CD4-positive, alpha-beta T cell treated with Interleukin-6 at 100 ng/mL for 8 hours (primary cell): ENCODE data around the gene IL36B.
"Not testable (repeated sequence)": the region's sequence is repeated elsewhere in the genome, so short reads cannot be mapped to it uniquely, and the experiment has no call there.

Experiments used
- DNase-seq: peaks from one replicate; pipeline ENCODE4 v3.0.0-alpha.2; 2020; ENCODE audit warnings: mixed read lengths, low spot score

The IL36B gene

DNA sequence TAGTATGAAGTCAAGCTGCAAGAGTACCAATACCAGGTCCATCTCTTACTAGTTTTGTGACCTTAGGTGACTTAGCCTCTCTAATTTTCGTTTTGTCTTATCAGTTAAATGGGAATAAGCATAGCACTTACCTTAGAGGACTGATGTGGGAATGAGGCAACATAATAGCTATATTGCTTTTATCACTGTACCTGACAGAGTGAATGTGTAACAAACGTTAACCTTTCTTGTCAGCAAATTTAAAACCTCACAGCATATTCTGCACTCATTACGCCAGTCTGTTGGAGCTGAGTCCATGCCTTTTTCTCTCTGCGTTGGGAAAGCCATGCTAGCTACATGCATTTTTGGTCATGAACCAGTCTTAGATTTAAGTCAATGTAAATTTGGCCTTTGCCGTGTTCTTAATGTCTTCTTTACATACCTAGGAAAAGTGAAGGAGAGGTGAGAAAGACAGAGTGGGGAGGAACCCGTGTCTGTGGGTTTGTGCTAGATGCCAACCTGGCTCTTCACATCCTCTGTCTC, at the start of gene IL36B:
TSS of gene IL36B (minus strand) at position 472 of the 522 bp plus-strand sequence.
- no peak for DNase-seq

DNA sequence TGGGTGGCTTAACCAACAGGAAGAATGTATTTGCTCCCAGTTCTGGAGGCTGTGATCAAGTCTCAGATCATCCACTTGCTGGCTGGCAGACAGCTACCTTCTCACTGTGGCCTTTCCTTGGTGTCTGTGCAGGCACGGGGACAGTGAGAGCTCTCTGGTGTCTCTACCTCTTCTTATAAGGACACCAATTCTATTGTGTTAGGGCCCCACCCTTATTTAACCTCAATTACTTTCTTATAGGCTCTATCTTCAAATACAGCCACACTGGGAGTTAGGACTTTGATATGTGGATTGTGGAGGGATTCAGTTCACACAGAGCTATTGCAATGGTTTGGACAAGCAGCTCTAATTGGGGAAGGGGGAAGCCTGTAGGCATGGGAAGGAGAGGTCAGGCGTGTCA, 49.5 kb upstream of the IL36B start:
- no peak for DNase-seq

DNA sequence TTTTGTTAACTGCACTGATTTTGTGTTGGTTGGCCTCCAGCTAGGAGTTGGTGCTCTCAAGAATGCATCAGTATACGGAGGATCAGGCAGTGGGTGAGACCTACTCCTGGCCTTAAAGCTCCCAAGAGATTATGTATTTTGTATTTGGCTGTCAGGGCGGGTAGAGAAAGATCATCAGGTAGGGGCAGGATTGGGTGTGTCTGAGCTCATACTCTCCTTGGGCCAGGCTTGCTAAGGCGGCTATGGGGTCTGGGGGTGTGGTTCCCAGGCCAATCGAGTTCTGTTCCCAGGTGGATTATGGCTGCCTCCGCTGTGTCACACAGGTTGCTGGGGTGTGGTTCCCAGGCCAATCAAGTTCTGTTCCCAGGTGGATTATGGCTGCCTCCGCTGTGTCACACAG, 45.9 kb upstream of the IL36B start:
- DNase-seq = no peak

DNA sequence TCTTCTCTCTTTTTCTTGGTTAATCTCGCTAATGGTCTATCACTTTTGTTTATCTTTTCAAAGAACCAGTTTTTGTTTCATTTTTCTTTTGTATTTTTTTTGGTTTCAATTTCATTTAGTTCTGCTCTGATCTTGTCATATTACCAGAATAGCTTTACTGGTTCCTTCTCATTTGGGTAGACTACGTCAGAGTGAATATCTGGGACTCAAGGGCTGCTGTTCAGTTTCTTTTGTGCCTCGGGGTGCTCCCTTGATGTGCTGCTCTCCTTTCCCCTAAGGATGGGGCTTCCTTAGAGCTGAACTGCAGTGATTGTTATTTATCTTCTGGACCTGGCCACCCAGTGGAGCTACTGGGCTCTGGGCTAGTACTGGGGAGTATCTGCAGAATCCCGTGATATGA, 45.4 kb upstream of the IL36B start:
- DNase-seq = no peak

DNA sequence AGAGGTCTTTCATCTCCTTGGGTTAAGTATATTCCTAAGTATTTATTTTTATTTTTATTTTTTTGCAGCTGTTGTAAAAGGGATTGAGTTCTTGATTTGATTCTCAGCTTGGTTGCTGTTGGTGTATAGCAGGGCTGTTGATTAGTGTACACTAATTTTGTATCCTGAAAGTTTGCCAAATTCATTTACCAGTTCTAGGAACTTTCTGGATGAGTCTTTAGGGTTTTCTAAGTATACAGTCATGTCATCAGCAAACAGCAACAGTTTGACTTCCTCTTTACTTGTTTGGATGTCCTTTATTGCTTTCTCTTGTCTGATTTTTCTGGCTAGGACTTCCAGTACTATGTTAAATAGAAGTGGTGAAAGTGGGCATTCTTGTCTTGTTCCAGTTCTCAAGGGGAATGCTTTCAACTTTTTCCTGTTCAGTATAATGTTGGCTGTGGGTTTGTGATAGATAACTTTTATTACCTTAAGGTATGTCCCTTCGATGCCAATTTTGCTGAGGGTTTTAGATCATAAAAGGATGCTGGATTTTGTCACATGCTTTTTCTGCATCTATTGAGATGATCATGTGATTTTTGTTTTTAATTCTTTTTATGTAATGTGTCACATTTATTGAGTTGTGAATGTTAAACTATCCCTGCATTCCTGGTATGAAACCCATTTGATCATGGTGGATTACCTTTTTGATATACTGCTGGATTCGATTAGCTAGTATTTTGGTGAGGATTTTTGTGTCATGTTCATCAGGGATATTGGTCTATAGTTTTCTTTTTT, 44.4 kb upstream of the IL36B start:
- not testable (repeated sequence) for DNase-seq

DNA sequence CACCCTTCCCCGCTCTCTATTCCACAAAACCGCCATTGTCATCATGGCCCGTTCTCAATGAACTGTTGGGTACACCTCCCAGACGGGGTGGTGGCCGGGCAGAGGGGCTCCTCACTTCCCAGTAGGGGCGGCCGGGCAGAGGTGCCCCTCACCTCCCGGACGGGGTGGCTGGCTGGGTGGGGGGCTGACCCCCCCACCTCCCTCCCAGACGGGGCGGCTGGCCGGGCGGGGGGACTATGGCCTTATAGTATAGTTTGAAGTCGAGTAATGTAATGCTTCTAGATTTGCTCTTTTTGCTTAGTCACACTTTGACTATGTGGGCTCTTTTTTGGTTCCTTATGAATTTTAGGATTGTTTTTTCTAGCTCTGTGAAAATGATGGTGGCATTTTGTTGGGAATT, 43.6 kb upstream of the IL36B start:
- DNase-seq = not testable (repeated sequence)

DNA sequence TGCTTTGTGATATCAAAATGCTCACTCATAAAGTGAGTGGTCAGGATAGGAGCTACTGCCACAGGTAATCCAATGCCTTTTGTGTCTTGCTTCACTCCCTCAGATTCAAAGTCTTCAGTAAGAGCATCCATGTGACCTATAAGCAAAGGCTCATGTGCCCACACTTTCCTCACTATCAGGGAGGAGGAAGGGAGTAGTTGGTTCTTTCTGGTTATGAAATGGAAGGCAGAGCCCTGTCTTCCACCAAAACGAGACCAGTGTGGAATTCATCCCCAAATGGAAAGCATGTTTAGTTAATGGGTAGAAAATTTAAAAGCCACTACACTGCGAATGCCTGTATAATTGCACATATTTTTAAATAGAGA, 40.9 kb upstream of the IL36B start:
- no peak for DNase-seq

DNA sequence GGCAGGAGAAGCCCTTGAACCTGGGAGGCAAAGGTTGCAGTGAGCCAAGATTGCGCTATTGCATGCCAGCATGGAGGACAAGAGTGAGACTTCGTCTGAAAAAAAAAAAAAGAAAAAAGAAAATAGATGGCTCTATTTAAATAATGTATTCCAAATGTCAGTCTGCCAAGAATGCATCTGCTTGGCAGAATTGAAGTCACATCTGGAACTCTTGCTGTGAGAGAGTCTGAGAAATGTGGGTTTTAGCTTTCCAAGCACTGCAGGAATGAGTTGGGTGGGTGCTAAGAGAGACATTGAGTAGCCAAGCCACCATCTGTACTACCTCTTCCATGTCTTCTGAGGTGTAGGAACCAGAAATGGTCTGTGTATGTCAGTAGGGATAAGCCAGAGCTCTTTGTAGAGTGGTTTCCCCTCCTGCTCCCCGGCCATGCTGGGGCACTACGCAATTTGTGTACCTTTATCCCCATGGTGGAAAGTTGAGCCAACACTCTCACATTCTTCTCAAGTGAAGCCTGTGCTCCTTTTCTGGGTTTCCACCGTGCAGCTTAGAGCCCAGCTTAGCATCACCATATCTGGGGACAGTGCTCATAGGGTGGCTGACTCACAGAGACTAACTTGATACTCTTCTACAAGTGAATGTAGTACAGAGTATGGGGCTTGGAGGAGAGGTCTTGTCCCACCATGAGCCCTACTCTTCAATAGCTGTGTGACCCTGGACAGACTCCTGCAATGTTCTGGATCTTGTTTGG, 40.4 kb upstream of the IL36B start:
- DNase-seq = no peak

DNA sequence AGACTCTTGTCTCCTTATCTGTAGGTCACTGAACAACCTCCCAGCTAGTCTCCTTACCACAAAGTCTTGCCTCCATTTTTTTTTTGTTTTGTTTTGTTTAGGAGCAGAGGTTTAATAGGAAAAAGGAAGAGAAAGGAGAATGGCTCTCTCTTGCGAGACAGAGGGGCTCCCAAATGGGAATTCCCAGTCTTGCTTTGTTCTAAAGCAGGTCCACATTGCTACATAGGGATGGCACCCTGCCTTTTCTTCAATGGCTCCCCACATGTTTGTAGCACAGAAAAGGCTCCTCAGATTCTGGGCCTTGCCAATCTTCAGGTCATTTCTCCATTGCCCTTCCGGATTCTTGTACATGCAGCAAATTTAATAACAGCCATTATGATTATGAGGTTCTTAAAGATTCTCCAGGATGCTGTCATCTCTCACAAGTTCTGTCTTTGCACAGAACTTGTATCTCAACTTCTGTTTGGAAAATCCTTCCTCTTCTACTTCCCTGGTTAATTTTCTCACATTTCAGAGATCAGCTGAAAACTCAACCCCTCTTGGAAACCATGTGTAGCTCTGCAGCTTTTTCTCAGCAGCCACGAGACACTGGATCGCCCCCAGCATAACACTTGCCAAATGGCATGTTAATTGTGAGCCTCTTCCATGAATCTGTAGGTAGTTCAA, 38.7 kb upstream of the IL36B start:
- no peak for DNase-seq

DNA sequence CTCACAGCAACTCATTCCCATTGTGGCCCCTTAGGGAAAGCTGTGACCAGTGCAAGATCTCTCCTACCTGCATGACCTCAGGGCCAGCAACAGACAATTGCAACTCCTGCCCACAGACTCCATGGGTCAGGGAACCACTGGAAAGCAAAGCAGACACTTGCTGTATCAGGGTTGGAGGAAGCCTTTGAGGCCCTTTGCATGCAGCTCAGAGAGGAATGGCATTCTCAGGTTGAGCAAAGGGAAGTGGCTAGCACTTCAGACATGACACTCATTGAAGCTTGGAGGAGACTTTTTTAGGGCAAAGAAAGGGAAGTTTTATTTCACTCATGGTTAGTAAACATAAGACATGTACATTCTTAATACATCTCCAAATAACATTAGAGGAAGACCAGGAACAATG, 37.2 kb upstream of the IL36B start:
- DNase-seq = no peak

DNA sequence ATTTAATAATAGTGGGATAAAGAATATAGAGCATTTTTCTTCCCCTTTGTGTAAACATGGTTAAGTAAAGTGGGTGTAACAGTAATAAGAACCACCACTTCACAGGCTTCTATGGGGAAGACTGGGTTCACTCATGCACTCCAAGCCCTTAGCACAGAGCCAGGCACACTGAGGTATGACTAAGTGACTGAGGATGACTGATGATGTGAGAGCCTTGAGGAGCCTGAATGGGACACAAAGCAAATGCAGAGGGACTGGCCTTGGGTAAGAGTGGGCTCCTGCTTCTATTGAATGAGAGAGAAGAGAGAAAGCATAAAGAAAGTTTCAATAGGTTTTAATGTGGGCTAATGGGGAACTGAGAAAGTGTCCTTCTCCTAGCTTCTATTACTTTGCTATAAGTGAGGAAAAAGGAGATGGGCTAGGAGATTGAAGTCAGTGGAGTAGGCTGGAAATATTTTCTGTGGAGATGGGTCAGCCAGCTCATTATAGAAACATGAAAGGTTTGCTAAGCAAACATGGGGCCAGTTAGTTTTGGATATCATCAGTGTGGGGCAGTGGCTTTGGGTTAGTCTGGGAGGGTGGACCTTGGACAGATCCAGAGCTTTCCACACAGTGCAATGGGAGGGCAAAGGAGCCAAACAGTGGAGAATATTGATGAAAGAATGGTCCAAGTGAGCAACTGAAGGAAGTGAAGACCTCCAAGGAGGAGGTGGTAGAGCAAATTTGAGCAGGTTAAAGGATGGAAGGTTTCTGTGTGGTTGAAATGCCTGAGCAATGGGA, 35.7 kb upstream of the IL36B start:
- DNase-seq = no peak

DNA sequence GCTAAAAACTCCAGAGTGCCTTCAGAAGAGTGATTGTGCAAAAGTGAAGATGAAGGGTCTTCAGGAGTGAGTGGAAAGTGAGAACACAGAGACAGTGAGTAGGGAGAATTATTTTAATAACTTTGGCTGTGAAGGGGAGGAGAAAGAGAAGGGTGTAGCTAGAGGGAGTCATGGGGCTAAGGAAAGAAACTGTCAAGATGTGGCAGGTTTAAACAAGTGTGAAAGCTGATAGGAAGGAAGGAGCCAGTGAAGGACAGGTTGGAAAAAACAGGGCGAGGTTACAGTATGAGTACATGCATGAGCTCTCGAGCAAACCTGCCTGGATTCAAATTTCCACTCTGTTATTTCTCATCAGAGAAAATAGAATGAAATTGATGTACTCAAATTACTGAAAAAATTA, 32.9 kb upstream of the IL36B start:
- DNase-seq = no peak

DNA sequence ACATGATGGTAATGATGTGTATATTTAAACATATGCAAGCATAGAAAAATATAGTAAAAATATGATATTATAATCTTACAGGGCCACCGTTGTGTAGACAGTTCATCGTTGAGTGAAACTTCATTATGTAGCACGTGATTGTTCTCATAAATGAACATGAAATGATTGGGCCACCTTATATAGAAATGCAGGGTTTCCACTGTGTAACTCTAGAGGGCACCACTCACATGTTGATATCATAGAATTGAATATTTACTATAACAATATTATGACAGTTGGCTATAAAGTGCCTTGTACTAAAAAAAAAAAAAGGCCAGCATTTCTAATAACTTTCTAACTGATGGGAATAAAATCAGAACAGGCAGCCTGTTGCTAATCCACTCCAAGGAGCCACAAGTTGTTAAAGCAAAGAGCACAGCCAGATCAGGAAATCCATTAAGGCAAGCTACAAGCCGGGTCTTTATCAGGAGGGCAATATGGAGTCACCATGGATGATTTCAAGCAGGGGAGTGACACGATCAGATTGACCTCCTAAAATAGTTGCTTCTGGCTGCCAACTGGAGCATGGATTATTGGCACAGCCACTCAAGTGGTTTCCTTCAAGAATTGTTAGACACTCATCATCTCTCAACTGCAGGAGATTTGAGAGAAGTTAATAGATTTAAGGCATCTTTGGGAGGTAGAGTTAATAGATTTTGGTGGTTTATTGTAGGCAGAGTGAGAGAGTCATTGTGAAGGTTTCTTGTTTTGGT, 31.8 kb upstream of the IL36B start:
- no peak for DNase-seq

DNA sequence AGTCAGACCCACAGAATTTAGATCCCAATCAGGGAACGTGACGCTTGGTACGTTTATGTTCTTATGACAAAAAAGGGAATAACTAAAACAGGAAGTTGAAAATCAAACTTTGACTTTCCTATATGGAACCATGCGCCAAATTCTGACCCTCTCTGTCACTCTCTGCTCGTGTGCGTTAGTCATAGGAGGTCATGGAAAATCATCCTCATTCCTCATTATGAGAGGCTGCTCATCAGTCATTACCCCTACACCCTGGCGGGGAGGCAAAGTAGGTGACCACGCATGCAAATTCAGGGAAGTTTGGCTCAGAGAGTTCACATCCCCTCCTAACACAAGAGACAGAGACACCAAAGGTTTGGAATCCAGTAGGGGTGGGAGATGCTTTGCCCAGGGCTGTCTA, 30.6 kb upstream of the IL36B start:
- no peak for DNase-seq

DNA sequence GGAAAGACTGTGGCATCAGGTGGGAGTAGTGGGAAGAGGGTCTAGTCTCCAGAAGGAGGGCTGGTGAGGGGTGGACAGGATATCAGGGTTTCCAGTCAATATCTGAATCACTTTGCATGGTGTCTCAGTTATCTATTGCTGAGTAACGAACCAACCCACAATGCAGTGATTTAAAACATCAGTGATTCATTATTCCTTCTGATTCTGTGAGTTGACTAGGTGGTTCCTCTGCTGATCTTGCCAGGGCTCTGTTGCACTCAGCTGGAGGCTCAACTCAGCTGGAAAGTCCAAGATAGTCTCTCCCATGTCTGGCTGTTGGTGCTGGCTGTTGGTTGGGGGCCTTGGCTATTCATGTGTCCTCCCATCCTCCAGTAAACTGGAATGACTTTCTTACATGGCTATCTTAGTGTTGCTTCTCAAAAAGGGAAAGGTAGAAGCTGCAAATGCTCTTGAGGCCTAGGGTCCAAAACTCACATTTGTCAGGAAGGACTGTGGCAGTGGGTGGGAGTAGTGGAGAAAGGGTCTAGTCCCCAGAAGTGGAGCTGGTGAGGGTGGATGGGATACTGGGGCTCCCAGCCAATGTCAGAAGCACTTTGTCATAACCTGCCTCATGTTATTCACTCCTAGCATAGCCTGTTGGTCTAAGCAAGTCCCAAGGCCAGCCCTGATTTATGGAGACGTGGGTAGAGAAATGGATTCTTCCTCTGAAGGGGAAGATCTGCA, 29.0 kb upstream of the IL36B start:
- no peak for DNase-seq

DNA sequence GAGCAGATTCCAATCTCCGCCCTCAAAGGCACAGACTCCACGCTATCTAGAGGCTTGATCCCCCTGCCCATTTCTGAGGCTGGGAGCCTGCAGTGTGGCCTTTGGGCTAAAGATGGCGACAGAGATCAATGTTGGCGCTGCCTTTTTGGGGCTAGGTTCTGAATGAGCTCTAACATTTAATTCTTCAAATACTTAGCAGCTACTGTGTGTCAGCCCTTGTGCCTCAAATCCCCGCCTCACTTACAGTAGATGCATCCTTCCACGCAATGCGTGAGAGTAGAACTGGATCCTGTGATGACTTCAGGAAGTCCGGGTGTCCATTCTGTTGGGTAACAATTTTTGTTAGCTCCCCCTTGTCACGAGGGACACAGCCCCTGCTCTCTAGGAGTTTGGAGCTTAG, 27.5 kb upstream of the IL36B start:
- peak; percentile 27 for DNase-seq

DNA sequence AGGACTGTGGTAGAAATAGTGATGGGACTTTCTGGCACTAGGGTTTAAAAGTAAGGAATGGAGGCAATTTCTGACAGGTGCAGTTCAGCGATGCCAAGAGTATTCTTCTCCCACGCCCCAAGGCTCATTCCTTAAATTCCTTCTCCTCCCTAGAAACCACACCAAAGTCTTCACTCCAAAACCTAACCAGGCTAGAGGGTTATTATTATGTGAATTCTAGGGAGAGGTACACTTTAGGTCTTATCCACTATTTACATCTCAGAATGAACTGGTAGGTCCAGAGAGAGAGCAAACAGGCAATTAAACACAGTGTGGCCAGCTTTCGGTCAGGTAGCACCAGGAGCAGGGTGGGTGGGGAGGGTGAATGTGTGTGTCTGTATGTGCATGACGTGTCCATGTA, 26.5 kb upstream of the IL36B start:
- no peak for DNase-seq

DNA sequence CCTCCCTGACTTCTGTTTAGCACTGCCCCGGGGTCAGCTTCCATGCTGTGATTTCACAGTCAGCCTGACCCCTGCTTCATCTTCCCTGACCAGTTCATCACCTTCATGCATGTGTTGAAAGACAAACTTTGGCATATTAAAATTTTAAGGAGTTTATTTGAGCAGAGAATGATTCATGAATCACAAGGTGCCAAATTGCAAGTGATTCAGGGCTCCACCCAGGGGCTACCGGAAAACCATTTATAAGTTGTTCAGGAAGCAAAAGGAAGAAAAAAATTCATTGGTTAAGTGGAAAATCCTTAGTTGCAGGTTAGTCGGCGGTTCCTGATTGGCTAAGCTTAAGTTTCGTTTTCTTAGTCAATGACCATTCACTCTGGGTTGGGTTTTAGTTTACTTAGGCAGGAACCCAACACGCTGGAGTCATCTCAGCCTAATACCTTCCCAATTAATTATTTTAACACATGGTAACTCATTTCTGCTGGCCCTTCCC, 25.7 kb upstream of the IL36B start:
- DNase-seq = no peak

DNA sequence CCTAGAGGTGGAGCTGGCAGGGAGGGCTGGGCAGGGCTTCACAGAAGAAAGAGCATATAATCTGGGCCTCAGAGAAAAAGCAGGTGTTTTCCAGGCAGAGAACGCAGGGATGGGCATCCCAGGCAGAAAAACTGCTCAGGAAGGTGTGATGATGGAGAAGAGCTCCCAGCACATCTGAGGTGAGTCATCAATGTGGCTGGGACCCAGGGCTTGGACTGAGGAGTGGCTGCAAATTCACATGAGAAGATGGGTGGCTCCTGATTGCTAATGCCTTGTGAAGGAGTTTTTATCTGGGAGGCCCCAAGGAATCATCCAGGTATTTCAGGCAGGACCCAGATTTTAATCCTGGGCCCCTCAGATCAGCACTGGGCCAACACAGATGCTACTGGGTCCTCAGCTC, 25.3 kb upstream of the IL36B start:
- DNase-seq = no peak

DNA sequence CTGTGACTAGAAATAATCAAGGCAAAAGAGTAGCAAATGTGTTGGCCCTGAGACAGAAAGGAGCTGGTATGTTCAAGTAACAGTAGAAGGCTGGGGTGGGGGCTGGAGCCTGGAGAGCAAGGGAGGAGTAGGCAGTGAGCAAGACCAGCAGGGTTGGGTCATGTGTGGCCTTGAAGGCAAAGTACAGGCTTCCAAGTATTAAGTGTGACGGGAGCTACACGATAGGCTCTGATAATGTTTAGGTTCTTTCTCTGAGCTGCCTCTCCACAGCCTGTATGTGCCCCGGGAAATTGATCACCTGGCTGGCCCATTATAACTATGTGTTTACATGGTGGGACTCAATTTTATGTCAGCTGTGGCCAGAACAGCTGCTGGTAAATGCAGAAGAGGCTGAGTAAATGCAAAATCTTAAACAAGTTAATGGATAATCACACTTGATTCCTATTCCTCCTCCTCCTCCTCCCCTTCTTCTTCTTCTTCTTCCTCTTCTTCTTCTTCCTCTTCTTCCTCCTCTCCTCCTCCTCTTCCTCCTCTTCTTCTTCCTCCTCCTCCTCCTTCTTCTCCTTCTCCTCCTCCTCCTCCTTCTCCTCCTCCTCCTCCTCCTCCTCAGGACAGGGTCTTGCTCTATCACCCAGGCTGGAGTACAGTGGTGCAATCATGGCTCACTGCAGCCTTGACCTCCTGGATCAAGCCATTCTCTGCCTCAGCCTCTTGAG, 24.4 kb upstream of the IL36B start:
- no peak for DNase-seq
